HEK293 (cell line): ENCODE data around the gene FMN1.

ENCODE experiments used
- ATF2 ChIP-seq: fragments of 450-650 bp; formaldehyde crosslinking; IDR thresholded peaks from 2 replicates; pipeline ENCODE4 v1.5.1; 2016; ENCODE audit warnings: missing biosample characterization, missing genetic modification characterization, low read depth
- CTCF ChIP-seq: fragments of 450-650 bp; formaldehyde crosslinking; IDR thresholded peaks from 2 replicates; pipeline ENCODE4 v1.5.1; 2016; ENCODE audit warnings: missing biosample characterization, missing genetic modification characterization
- GLI4 ChIP-seq: fragments of 450-650 bp; formaldehyde crosslinking; IDR thresholded peaks from 2 replicates; pipeline ENCODE4 v1.5.1; 2016; ENCODE audit warnings: missing biosample characterization, missing genetic modification characterization
- TSHZ1 ChIP-seq: fragments of 450-650 bp; formaldehyde crosslinking; IDR thresholded peaks from 2 replicates; pipeline ENCODE4 v1.5.1; 2016; ENCODE audit warnings: missing biosample characterization, missing genetic modification characterization, borderline replicate concordance
- ZFHX2 ChIP-seq: fragments of 450-650 bp; formaldehyde crosslinking; conservative IDR thresholded peaks from 2 replicates; pipeline ENCODE4 v1.5.1; 2016; ENCODE audit warnings: missing biosample characterization, missing genetic modification characterization
- ZNF175 ChIP-seq: fragments of 450-650 bp; formaldehyde crosslinking; IDR thresholded peaks from 2 replicates; pipeline ENCODE4 v1.5.1; 2016; ENCODE audit warnings: missing biosample characterization, missing genetic modification characterization
- ZNF18 ChIP-seq: fragments of 450-650 bp; formaldehyde crosslinking; IDR thresholded peaks from 2 replicates; pipeline ENCODE4 v1.5.1; 2016; ENCODE audit warnings: missing biosample characterization, missing genetic modification characterization
- ZNF785 ChIP-seq: fragments of 450-650 bp; formaldehyde crosslinking; IDR thresholded peaks from 2 replicates; pipeline ENCODE4 v1.5.1; 2016; ENCODE audit warnings: missing biosample characterization, missing genetic modification characterization
- ZXDB ChIP-seq: fragments of 450-650 bp; formaldehyde crosslinking; IDR thresholded peaks from 2 replicates; pipeline ENCODE4 v1.5.1; 2016; ENCODE audit warnings: missing biosample characterization, missing genetic modification characterization

- TF ChIP-seq TSHZ1 (tag by site-specific recombination) (no peak), CTCF (no peak), ATF2 (tag by site-specific recombination) (no peak), ZFHX2 (tag by site-specific recombination) (no peak), ZNF785 (tag by site-specific recombination) (no peak), ZXDB (tag by site-specific recombination) (no peak), GLI4 (tag by site-specific recombination) (no peak), ZNF18 (tag by site-specific recombination) (no peak), ZNF175 (tag by site-specific recombination) (no peak)
Measured at GRCh38 chr15:33047077-33047476, 147.4 kb downstream of the FMN1 start.
